ENCODE measurements around the gene NCS1. TPM values are rescaled to one million over a fixed set of nuclear protein-coding genes. Genes with fewer than 3 reads are reported as not detected.

Gene NCS1
- total and polyA plus RNA-seq, 2 donors (not counting 1 experiment from before 2014, with no cell fraction given), result 44.9 to 52.0 TPM

DNA sequence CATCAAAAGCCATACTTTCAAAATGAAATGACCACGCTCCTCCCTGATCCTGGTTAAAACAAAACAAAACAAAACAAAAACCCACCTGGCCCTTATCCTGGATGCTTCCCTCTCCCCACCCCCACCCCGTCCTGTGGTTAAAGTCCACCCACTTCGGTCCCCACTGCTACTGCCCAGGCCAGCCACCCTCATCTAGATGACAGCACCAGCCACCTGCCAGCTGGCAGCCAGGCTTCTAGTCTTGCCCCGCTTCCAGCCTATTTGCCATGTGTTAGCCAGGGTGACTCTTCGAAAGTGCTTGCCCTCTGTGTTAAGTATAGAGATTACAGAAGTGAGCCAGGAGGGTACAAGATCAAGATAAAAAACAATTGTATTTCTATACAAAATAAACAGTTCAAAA is 27.5 kb upstream of the NCS1 start:
- H3K9ac ChIP-seq (ENCODE audit: insufficient read depth, low read length), result no peak overlapping the region
- no peak overlapping the region for H2AFZ ChIP-seq (ENCODE audit: low read length)
- H3K27me3 ChIP-seq (ENCODE audit: control insufficient read depth, insufficient read depth, low read length), result no peaks in the 10 kb centered on the region
- H3K27ac ChIP-seq (ENCODE audit: insufficient read depth, low read length), result no peak overlapping the region
- no peaks in the 10 kb centered on the region for H3K9me3 ChIP-seq (ENCODE audit: control insufficient read depth, insufficient read depth, low read depth, low read length)
- H3K79me2 ChIP-seq (ENCODE audit: control insufficient read depth, insufficient read depth, low read length), result no peaks in the 10 kb centered on the region
- H3K4me1 ChIP-seq (ENCODE audit: control insufficient read depth, extremely low read depth, insufficient read depth, low read length), result no peaks in the 10 kb centered on the region
- H4K20me1 ChIP-seq (ENCODE audit: control insufficient read depth, extremely low read depth, insufficient read depth, low read length), result no peaks in the 10 kb centered on the region
- H3K4me3 ChIP-seq (replicated peaks in 1 of 4; ENCODE audit: control extremely low read depth in 1 of 4, insufficient read depth in 1 of 4, low read depth in 3 of 4, low read length in 4 of 4), result no peak overlapping the region
- H3K4me2 ChIP-seq (ENCODE audit: extremely low read depth, insufficient read depth, low read length), result no peak overlapping the region
- no peak for DNase-seq (ENCODE audit: low read depth in 2 of 2)
- TF ChIP-seq EZH2 (IDR thresholded peaks at IDR 0.05; ENCODE audit: low read length, missing control alignments), result no peak
- TF ChIP-seq, protein P1, sequence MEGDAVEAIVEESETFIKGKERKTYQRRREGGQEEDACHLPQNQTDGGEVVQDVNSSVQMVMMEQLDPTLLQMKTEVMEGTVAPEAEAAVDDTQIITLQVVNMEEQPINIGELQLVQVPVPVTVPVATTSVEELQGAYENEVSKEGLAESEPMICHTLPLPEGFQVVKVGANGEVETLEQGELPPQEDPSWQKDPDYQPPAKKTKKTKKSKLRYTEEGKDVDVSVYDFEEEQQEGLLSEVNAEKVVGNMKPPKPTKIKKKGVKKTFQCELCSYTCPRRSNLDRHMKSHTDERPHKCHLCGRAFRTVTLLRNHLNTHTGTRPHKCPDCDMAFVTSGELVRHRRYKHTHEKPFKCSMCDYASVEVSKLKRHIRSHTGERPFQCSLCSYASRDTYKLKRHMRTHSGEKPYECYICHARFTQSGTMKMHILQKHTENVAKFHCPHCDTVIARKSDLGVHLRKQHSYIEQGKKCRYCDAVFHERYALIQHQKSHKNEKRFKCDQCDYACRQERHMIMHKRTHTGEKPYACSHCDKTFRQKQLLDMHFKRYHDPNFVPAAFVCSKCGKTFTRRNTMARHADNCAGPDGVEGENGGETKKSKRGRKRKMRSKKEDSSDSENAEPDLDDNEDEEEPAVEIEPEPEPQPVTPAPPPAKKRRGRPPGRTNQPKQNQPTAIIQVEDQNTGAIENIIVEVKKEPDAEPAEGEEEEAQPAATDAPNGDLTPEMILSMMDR (conservative IDR thresholded peaks at IDR 0.05 in 1 of 2, IDR thresholded peaks at IDR 0.05 in 1 of 2; ENCODE audit: low read depth in 1 of 2, low read length in 2 of 2), result no peak
- H3K36me3 ChIP-seq (ENCODE audit: control insufficient read depth, insufficient read depth, low read length), result no peaks in the 10 kb centered on the region

DNA sequence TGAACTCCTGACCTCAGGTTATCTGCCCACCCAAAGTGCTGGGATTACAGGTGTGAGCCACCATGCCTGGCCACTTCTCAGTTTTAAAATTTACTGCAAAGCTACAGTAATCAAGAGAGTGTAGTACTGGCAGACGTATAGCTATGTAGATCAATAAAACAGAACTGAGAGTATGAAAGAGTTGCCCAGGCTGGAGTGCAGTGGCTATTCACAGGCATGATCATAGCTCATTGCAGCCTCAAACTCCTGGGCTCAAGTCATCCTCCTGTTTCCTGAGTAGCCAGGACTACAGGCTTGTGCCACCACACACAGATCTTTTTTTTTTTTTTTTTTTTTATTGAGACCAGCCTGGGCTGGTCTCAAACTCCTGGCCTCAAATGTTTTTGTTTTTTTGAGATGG is 26.5 kb upstream of the NCS1 start:
- no peak for DNase-seq (ENCODE audit: low read depth in 2 of 2)

DNA sequence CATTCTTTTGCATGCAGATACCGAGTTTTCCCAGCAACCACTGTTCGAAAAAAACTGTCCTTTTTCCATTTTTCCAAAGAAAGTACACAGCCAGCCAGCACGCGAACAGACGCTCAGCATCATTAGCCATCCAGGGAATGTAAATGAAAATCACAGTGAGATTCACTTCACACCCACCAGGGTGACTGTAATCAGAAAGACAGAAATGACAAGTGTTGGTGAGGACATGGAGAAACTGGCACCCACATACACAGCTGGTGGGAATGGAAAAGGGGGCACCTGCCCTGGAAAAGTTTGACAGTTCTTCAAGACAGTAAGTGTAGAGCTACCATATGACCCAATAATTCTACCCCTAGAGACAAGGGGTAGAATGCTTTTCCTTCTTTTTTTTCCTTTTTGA is 25.0 kb upstream of the NCS1 start:
- DNase-seq (ENCODE audit: low read depth in 2 of 2), result no peak
- TF ChIP-seq, protein P1 (conservative IDR thresholded peaks at IDR 0.05 in 1 of 2, IDR thresholded peaks at IDR 0.05 in 1 of 2; ENCODE audit: low read depth in 1 of 2, low read length in 2 of 2), result no peak
- no peak for TF ChIP-seq EZH2 (IDR thresholded peaks at IDR 0.05; ENCODE audit: low read length, missing control alignments)
- H3K4me2 ChIP-seq (ENCODE audit: extremely low read depth, insufficient read depth, low read length), result no peak overlapping the region
- no peaks in the 10 kb centered on the region for H3K27me3 ChIP-seq (ENCODE audit: control insufficient read depth, insufficient read depth, low read length)
- no peaks in the 10 kb centered on the region for H4K20me1 ChIP-seq (ENCODE audit: control insufficient read depth, extremely low read depth, insufficient read depth, low read length)
- H3K9me3 ChIP-seq (ENCODE audit: control insufficient read depth, insufficient read depth, low read depth, low read length), result no peaks in the 10 kb centered on the region
- H3K79me2 ChIP-seq (ENCODE audit: control insufficient read depth, insufficient read depth, low read length), result no peaks in the 10 kb centered on the region
- H3K9ac ChIP-seq (ENCODE audit: insufficient read depth, low read length), result no peak overlapping the region
- H3K27ac ChIP-seq (ENCODE audit: insufficient read depth, low read length), result no peak overlapping the region
- H3K4me1 ChIP-seq (ENCODE audit: control insufficient read depth, extremely low read depth, insufficient read depth, low read length), result peaks cover 2% of the 10 kb centered on the region
- no peaks in the 10 kb centered on the region for H3K36me3 ChIP-seq (ENCODE audit: control insufficient read depth, insufficient read depth, low read length)
- H3K4me3 ChIP-seq (replicated peaks in 1 of 4; ENCODE audit: control extremely low read depth in 1 of 4, insufficient read depth in 1 of 4, low read depth in 3 of 4, low read length in 4 of 4), result no peak overlapping the region
- no peak overlapping the region for H2AFZ ChIP-seq (ENCODE audit: low read length)

More for the DNA sequence above, 26.5 kb upstream of the NCS1 start:
- no peak overlapping the region for H3K4me2 ChIP-seq (ENCODE audit: extremely low read depth, insufficient read depth, low read length)
- no peak overlapping the region for H3K9ac ChIP-seq (ENCODE audit: insufficient read depth, low read length)
- H3K27me3 ChIP-seq (ENCODE audit: control insufficient read depth, insufficient read depth, low read length), result no peaks in the 10 kb centered on the region
- no peaks in the 10 kb centered on the region for H3K79me2 ChIP-seq (ENCODE audit: control insufficient read depth, insufficient read depth, low read length)
- H2AFZ ChIP-seq (ENCODE audit: low read length), result no peak overlapping the region
- no peaks in the 10 kb centered on the region for H3K36me3 ChIP-seq (ENCODE audit: control insufficient read depth, insufficient read depth, low read length)
- H4K20me1 ChIP-seq (ENCODE audit: control insufficient read depth, extremely low read depth, insufficient read depth, low read length), result no peaks in the 10 kb centered on the region
- no peaks in the 10 kb centered on the region for H3K4me1 ChIP-seq (ENCODE audit: control insufficient read depth, extremely low read depth, insufficient read depth, low read length)
- H3K4me3 ChIP-seq (replicated peaks in 1 of 4; ENCODE audit: control extremely low read depth in 1 of 4, insufficient read depth in 1 of 4, low read depth in 3 of 4, low read length in 4 of 4), result no peak overlapping the region
- H3K9me3 ChIP-seq (ENCODE audit: control insufficient read depth, insufficient read depth, low read depth, low read length), result no peaks in the 10 kb centered on the region
- TF ChIP-seq EZH2 (IDR thresholded peaks at IDR 0.05; ENCODE audit: low read length, missing control alignments), result no peak
- no peak overlapping the region for H3K27ac ChIP-seq (ENCODE audit: insufficient read depth, low read length)

All from fibroblast of lung (primary cell).